GM18499 (cell line): ENCODE results near the gene WDR70.

Experiments used
- ATAC-seq: cut with Tn5 transposase; IDR thresholded peaks from one replicate; pipeline ENCODE4 v1.9.1; 2021; ENCODE audit warnings: moderate number of reproducible peaks; ENCODE audit not compliant: insufficient read depth, unreplicated experiment

The WDR70 gene

GRCh38 chr5:37715361-37715760 lies 336.2 kb downstream of the WDR70 start:
- ATAC-seq: no peak

GRCh38 chr5:37715992-37716391 lies 336.9 kb downstream of the WDR70 start:
- ATAC-seq: no peak

GRCh38 chr5:37716405-37716804 lies 337.3 kb downstream of the WDR70 start:
- ATAC-seq: no peak

GRCh38 chr5:37717276-37717612 lies 338.1 kb downstream of the WDR70 start:
- ATAC-seq: no peak

GRCh38 chr5:37717613-37718431 lies 338.7 kb downstream of the WDR70 start:
- ATAC-seq: no peak

GRCh38 chr5:37720550-37720952 lies 341.4 kb downstream of the WDR70 start:
- ATAC-seq: no peak

- peak; percentile 63 for ATAC-seq
Measured at GRCh38 chr5:37721447-37721871, 342.3 kb downstream of the WDR70 start.

GRCh38 chr5:37722236-37723161 lies 343.4 kb downstream of the WDR70 start:
- ATAC-seq: peak; percentile 68

- ATAC-seq: no peak
Measured at GRCh38 chr5:37723162-37723961, 344.2 kb downstream of the WDR70 start.

- no peak for ATAC-seq
Measured at GRCh38 chr5:37724395-37725125, 345.4 kb downstream of the WDR70 start.

- no peak for ATAC-seq
Measured at GRCh38 chr5:37725185-37725584, 346.1 kb downstream of the WDR70 start.

- ATAC-seq: no peak
Measured at GRCh38 chr5:37727238-37727637, 348.1 kb downstream of the WDR70 start.

- ATAC-seq: no peak
Measured at GRCh38 chr5:37730896-37731455, 351.9 kb downstream of the WDR70 start.

- no peak for ATAC-seq
Measured at GRCh38 chr5:37734114-37734513, 355.0 kb downstream of the WDR70 start.

- ATAC-seq: no peak
Measured at GRCh38 chr5:37735649-37736347, 356.7 kb downstream of the WDR70 start.

- ATAC-seq: no peak
Measured at GRCh38 chr5:37736397-37736796, 357.3 kb downstream of the WDR70 start.

GRCh38 chr5:37737326-37738056 lies 358.4 kb downstream of the WDR70 start:
- ATAC-seq: no peak

- ATAC-seq: peak; percentile 91
Measured at GRCh38 chr5:37738057-37738691, 359.1 kb downstream of the WDR70 start.
